A673 (cell line): Measurements from ENCODE around the gene RIPK1.

Experiments used
- EZH2 ChIP-seq: fragments of 200-600 bp; sonication (generic); IDR thresholded peaks from 2 replicates; pipeline ENCODE4 v1.6.1; 2017; ENCODE audit warnings: borderline replicate concordance, low read depth, mild to moderate bottlenecking, mixed read lengths, antibody characterized with exemption, low read length; ENCODE audit not compliant: poor library complexity, severe bottlenecking
- TF ChIP-seq, protein P1 (sequence below): fragments of 300-800, 200-600 bp; sonication (generic); conservative IDR thresholded peaks from 2 replicates; pipeline ENCODE4 v1.5.1; 2017; ENCODE audit warnings: low read depth, mild to moderate bottlenecking, antibody characterized with exemption, low read length, moderate library complexity, mixed read lengths

DNA sequence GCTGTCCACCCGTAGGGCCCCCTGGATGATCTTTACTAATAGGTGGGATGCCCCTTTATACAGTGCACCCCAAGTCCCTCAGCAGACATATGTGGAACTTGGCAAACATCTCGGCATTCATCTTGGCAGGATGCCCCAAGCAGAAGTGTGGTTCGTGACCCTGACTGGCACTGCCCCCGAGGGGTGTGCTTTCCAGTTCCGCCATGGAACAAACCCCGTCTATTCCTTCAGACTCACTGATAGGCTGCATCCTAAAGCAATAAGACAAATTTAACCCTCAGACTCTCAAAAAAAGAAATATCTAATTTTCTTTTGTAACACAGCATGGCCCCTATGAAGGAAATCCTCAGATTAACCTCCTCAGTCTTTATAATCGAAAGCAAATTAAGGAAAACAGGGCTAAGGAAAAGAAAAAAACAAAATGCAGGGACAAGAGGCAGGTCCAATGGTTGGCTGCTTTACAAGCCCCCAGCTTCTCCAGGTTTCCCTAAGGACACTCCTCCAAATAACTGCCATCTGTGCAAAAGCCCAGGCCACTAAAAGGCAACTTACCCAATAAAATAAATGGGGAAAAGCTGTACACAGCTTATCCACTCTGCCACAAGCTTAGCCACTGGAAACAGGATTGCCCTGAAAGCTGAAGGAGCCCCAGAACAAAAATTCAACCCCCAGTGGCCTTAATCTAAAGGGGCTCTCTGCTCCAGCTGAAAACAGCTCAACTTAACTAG lies 30.5 kb upstream of the RIPK1 start:
- TF ChIP-seq, protein P1, sequence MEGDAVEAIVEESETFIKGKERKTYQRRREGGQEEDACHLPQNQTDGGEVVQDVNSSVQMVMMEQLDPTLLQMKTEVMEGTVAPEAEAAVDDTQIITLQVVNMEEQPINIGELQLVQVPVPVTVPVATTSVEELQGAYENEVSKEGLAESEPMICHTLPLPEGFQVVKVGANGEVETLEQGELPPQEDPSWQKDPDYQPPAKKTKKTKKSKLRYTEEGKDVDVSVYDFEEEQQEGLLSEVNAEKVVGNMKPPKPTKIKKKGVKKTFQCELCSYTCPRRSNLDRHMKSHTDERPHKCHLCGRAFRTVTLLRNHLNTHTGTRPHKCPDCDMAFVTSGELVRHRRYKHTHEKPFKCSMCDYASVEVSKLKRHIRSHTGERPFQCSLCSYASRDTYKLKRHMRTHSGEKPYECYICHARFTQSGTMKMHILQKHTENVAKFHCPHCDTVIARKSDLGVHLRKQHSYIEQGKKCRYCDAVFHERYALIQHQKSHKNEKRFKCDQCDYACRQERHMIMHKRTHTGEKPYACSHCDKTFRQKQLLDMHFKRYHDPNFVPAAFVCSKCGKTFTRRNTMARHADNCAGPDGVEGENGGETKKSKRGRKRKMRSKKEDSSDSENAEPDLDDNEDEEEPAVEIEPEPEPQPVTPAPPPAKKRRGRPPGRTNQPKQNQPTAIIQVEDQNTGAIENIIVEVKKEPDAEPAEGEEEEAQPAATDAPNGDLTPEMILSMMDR = no peak
- TF ChIP-seq EZH2 = no peak
